GM12872 (cell line): Measurements from ENCODE around the gene FAAP20.

Source experiments
- CTCF ChIP-seq: IDR thresholded peaks from 3 replicates; pipeline ENCODE4 v1.5.1; 2011; ENCODE audit warnings: low read depth, mild to moderate bottlenecking, low read length, moderate library complexity; ENCODE audit not compliant: insufficient read depth

The FAAP20 gene

GRCh38 chr1:2181752-2182151, 12.8 kb downstream of the FAAP20 start:
- no peak for TF ChIP-seq CTCF

GRCh38 chr1:2181271-2181670, 13.3 kb downstream of the FAAP20 start:
- TF ChIP-seq CTCF = no peak

- TF ChIP-seq CTCF = no peak
Observed at GRCh38 chr1:2180297-2181245, 14.0 kb downstream of the FAAP20 start.

GRCh38 chr1:2179283-2180013, 15.1 kb downstream of the FAAP20 start:
- no peak for TF ChIP-seq CTCF

- no peak for TF ChIP-seq CTCF
Observed at GRCh38 chr1:2178875-2179274, 15.7 kb downstream of the FAAP20 start.

- TF ChIP-seq CTCF = no peak
Observed at GRCh38 chr1:2177946-2178538, 16.5 kb downstream of the FAAP20 start.

GRCh38 chr1:2177541-2177940, 17.0 kb downstream of the FAAP20 start:
- no peak for TF ChIP-seq CTCF
